GM19239 (cell line): Measurements from ENCODE around the gene CCDC51.
"Not testable (repeated sequence)": the region's sequence is repeated elsewhere in the genome, so short reads cannot be mapped to it uniquely, and the experiment has no call there.

Experiments used
- DNase-seq: peaks from one replicate; pipeline ENCODE4 v3.0.0; 2011; ENCODE audit warnings: low spot score; ENCODE audit not compliant: insufficient read length
- FAIRE-seq: peaks from 2 replicates; lab custom pipeline; 2011; peaks lifted over from hg19 to GRCh38; lab: Jason Lieb, UNC

CCDC51 gene

GRCh38 chr3:48410205-48411040, 29.5 kb downstream of the CCDC51 start:
- DNase-seq, result no peak
- FAIRE-seq, result no peak

DNA sequence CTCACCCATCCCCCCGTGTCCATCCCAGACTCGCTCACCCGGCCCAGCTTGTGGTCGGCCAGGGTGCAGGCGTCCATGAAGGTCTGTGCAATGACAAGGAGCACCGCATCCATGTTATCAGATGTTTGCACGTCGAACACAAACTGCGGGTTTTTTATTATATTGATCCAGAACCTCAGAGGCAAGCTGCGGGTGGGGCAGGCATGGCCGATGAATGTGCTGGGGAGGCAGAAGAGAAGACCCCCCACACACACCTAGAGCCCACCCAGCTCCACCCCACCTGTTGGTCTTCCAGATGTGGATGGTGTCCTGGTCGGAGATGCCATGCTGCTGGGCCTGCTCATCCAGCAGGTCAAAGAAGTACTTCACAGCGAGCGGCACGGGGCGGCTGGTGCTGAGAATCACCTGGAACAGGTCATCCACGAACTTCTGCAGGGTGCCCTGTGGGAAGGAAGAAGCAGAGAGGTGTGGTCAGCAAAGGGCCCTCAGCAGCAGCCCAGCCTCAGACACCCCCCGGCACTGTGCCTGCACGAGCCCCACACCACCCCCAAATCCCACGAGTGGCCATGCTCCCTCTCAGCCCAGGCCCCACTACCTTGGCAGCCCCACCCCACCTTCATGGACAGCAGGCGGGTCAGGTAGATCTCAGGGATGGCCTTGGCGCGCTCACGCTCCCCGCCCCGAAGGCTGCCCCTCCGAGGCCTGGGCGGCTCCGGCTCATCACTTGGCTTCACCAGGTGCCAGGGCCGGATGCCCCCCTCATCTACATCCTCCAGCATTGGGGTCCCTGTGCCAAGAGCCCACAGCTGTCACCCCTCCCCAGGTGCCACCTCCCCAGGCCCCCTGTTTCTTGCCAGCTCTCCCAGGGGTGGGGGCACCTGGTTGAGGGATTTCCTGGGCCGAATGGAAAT, 30.4 kb downstream of the CCDC51 start:
- no peak for DNase-seq

DNA sequence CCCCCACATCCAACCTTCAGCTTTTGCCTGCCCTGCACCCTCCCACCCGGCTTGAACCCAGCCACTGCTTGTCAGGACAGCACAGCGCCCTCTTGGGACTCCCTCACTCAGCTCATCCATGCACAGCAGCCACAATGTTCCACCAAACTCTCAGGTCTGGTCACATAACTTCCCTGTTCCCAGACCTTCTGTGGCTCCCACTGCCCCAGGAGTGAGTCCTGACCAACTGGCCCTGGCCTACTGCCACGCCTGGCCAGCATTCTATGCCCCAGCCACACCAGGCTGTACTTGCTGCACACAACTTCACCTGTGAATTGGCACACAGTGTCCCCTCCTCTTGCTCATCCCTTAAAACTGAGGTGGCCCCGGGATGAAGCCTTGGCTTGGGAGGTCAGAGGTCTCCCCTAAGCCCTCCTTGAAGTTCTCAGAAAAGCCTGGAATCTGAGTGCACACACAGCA, 31.1 kb downstream of the CCDC51 start:
- FAIRE-seq (no peak), DNase-seq (peak; percentile 8)

More for the DNA sequence above, 30.4 kb downstream of the CCDC51 start:
- no peak for FAIRE-seq

DNA sequence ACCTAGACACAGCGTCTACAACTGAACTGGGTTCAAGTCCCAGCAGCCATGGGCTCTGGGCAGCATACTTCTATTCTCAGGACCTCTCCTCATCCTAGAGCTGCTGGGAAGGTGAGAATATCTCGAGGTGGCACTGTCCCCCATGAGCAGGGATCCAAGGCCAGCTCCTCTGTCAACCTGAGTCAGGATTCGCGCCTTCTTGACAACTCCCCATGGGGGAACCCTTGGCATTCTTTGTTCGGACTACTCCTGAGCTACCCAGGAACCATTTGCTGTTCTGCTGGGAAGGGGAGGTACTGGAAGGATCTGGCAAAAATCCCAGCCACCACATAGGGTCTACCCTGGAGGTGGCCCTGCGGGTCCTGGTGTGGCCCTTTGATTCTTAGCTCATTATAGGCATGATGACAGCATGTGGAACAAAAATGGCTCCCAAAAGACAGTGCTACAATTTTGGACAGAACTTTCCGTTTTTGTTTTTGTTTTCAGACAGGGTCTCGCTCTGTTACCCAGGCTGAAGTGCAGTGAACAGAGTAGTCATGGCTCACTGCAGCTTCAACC, 32.3 kb downstream of the CCDC51 start:
- FAIRE-seq (no peak), DNase-seq (peak; percentile 1)

- DNase-seq, result peak; percentile 2
- no peak for FAIRE-seq
Observed at GRCh38 chr3:48406443-48407431, 33.2 kb downstream of the CCDC51 start.

- FAIRE-seq (no peak), DNase-seq (peak; percentile 1)
Observed at GRCh38 chr3:48405971-48406370, 33.9 kb downstream of the CCDC51 start.

- DNase-seq (no peak), FAIRE-seq (no peak)
Observed at GRCh38 chr3:48405343-48405881, 34.5 kb downstream of the CCDC51 start.

DNA sequence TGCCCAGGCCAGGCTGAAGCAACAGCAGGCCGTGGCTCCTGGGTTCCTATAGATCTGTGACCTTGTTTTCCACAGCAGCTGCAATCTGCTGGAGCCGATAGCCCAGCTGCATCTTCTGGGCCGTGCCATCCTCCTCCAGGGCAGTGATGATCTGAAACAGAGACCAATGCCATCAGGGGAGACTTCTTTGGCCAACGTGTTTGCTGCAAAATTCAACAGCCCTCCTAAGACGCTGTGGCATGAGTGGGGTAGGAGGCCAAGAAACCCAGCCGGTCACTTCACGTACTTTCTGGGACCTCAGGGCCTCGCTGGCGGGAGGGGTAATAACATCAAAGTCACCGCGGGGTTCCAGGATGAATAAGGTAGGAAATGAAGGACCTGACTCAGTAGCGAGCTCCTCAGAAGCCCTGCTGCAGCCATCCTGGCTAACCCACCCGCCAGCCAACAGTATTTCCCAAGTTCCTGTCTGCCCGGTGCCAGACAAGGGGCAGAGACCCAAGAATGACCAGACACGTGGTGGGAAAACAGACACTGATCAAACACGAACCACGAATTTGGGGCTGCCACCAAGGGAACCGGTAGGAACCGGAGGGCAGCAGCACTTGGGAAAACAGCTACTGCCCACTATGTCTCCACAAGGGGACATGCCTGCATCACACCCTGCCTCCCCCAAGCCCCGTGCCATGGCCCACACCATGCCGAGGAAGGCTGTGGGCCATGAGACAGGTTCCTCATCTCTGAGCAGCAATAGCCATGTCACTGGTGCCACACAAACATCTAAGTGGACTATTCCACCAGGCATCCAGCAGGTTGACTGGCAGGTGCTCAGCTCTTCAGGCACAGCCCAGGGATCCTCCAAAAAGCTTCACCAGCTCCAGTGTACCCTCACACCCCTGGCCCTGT, 35.2 kb downstream of the CCDC51 start:
- no peak for FAIRE-seq
- DNase-seq, result no peak

DNA sequence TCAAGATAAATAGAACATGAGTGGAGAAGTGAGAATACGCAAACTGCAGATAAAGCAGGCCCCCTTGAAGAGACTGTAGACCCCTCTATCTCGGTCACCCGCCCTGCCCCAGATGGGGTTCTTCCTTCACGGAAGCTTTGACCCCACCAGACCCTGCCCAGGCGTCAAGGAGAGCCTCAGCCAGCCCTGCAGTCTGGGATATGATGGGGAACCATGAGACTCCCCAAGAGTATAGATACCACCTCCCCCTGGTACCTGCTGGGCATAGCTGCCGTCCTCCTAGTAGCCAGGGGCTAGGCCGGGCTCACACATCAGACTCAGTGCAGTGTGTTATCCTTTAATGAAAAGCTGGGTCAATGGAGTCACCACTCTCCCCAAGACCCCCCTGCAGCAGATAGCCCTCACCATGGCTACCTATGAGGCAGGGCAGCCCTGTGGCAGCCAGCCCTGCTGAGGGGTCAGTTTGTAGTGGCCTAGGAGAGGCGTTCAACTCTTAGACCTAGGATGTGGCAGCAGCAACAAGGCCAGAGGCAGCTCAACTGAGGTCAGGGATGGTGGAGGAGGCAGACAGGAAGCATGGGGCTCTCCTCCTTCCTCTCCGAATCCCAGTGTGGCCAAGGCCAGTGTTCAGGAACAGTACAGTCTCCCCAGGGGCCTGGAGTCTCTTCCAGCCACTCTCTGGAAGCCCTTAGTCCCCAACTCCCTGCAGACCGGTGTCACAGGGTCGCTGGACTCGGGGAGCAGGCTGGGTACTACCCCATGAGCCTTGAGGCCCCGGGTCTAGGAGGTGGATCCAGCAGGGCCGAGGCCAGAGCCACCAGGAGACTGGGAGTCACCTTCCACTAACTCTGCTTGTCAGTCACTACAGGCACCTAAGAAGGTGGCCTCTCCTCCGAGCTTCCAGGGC, 36.1 kb downstream of the CCDC51 start:
- DNase-seq (no peak), FAIRE-seq (no peak)

GRCh38 chr3:48402907-48403306, 37.0 kb downstream of the CCDC51 start:
- FAIRE-seq (no peak), DNase-seq (no peak)

DNA sequence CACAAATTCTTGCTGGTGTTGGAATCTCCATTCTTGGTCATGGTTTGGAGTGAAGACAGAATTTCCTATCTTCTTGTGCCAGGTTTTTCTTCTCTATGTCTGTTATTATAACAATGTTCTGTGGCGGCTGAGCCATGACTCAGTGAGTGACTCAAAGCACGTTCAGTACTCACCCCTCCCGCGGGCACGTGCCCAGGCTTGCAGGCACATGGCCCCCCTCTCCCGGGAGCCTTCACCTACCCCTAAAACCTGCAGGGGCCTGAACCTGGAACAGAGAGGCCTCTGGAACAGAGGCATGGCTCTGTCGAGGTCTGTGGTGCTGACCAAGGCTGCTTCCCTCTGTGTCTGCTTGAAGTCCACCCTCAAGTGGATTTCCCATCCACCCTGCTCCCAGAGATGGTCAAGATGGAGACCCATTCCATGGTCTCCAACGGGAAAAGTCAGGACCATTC, 37.6 kb downstream of the CCDC51 start:
- DNase-seq (no peak), FAIRE-seq (no peak)

DNA sequence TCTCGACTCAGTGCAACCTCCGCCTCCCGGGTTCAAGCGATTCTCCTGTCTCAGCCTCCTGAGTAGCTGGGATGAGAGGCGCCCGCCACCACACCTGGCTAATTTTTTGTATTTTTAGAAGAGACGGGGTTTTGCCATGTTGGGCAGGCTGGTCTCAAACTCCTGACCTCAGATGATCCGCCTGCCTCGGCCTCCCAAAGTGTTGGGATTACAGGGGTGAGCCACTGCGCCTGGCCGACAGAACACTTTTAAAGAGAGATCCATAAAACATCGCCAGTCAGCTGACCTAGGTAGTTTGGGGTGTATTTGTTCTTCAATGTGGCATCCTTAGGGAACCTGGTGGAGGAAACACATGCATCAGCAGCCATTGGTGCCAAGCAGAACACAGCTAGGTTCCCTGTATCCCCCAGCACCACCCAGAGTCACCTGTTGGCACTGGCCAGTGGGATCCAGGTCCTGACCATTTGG, 38.5 kb downstream of the CCDC51 start:
- not testable (repeated sequence) for FAIRE-seq, DNase-seq

DNA sequence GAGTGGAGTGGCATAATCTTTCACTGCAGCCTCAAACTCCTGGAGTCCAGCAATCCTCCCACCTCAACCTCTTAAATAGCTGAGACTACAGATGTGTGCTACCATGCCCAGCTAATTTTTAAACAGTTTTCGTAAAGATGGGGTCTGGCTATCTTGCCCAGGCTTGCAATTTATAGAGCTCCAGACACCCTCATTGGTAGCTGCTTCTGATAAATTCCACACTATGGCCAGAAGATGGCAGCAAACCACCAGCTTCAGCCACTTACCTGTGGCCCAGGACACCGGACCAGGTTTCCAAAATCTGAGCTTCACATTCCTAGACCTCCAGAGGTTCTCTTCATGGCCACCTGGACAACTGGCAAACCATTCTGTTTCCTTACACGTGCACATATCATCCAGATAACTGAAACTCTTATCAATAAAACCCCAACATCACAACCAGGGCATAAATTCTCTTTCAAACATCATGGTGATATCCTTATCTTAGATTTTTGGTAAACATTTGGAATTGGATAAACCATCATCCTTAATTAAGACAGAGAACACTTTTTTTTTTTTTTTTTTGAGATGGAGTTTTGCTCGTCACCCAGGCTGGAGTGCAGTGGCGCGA, 39.0 kb downstream of the CCDC51 start:
- DNase-seq (peak; percentile 87), FAIRE-seq (peak; percentile 95)

- FAIRE-seq (no peak), DNase-seq (no peak)
Observed at GRCh38 chr3:48399387-48400172, 40.3 kb downstream of the CCDC51 start.

- no peak for FAIRE-seq
- no peak for DNase-seq
Observed at GRCh38 chr3:48398701-48399386, 41.1 kb downstream of the CCDC51 start.
